NOMO-1 (cell line): ENCODE results near the gene JAG2.

Source experiments
- DNase-seq, 2 experiments: peaks; one replicate each; lab custom pipeline; 2025; ENCODE audit not compliant: unreplicated experiment in 2 of 2; lab: John Stamatoyannopoulos, UW

JAG2 gene

GRCh38 chr14:105142651-105143450, 25.7 kb downstream of the JAG2 start:
- no peak for DNase-seq

DNA sequence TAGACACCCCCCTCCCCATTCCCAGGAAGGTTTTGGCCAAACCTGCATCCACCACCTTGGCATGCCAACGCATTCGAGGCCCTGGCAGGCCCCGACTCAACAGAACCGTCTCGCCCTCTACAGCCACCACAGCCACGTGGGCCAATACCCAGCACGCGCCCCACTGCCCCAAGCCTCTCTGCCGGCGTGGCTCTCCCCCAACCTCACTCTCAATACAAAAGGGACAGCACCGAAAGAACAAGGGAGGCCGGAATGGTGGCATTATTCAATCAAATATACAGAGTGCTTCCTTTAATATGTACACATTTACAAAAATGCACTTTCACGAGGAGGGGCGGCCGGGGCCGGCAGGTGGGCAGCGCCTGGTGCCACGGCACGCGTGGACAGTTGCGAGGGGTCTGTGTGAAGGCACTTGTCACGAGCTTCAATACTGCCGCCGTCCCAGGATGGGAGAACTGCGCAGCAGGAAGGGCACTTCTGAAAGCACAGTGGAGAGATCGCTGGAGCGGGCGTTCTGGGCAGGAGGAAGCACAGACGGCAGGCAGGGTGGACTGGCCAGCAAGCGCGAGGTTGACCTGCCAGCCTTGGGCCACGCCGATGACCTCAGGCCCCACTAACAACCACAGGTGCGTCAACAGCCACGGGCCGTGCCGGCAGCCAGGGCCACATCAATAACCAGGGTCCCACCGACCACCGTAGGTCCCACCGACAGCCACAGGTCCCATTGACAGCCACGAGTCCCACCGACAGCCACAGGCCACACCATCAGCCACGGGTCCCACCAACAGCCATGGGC, 26.9 kb downstream of the JAG2 start:
- DNase-seq, result no peak

GRCh38 chr14:105141026-105141425, 27.6 kb downstream of the JAG2 start:
- no peak for DNase-seq

DNA sequence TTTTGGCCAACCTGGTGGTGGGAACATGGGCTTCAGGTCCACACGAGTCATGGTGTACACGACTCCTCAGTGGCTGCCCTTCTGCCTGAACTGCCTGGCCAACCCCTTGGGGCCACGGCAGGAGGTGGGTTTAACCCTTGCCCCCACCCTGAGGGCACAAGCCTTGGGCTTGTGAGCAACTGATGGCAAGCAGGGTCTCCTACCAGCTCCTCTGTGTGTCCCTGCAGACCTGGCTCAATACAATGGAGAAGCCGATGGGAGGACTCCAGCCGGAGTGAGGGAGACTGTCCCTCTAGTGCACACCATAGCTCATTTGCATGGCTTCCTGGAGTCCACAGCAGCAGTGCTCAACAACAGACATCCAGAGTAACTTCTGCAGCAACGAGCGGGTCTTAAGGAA, 28.0 kb downstream of the JAG2 start:
- DNase-seq, result no peak

- DNase-seq, result no peak
These were observed 28.7 kb downstream of the JAG2 start for GRCh38 chr14:105139831-105140239.

DNA sequence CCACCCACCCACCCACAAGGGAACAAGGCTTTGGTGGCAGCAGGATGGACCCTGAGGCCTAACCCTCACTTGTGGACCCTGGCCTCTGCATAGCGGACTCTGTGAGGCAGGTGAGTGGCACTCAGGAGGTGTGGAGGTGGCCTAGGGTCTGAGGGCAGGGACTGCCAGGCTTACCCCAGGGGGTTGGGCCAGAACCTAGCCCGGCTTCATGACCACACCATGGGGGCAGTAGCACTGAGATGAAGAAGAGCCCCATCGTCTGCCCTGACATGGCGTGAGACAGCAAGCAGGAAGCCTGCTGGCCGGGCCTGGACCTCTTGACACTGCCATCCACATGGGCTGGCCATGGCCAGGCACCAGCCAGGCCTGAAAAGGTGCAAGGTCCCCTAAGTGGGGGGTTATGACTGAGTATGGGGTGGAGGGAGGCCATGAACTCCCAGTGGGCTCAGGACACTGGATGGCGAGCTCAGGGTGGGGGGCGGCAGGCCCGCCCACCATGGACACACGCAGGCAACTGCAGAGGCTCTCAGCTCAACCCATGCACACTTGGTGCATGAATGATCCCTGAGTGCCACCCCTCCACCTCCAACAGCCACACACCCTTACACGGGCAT, 29.3 kb downstream of the JAG2 start:
- no peak for DNase-seq

DNA sequence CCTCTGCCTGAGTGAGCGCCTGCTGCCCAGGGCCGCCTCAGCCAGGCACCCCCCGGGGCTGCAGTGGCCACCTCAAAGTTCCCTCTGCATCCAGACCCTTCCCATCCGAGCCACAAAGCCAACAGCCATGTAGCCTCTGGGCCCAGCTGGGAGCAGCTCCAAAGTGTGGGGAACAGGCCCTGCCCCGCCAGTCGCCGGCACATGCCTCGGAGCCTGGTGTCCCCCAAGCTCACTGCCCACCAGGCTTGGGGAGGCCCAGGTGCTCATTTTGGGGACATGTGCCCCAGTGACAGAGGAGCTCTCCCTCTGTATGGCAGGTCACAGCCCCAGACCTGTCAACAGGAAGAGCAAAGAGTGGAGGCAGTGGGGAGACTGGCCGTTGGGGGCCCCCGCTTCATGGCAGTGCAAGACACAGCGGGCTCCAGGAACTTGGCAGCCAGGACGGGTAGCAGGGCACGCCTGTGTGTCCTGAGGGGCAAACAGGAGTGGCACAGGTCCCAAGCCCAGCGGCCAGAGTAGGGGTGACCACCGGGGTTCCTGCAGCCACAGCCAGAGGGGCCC, 29.9 kb downstream of the JAG2 start:
- no peak for DNase-seq

GRCh38 chr14:105138021-105138541, 30.5 kb downstream of the JAG2 start:
- no peak for DNase-seq

DNA sequence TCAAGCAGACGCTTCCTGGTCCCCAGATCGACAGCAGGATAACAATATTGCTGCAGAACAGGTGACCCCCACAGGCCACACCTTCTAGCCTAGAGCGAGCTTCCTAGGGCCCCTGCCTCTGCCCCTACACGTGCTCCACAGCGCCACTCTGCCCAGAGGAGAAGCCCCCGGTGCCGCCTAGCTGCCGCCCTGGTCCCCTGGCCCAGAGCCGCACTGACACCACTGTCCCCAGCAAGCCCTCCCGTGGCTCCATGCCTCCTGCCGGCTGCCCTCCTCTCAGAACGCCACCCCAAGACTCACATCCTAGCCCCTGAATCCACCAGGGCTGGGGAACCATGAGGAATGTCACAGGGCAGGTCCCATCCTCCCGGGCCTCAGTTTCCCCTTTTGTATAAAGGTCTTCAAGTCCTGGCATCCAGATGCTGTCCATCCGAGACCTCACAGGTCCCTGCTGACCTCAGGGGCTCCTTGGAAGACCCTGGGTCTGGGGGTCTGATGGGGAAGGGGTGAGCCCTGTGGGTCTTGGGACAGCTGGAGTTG, 31.0 kb downstream of the JAG2 start:
- DNase-seq, result no peak

GRCh38 chr14:105136401-105137322, 31.9 kb downstream of the JAG2 start:
- DNase-seq, result no peak

GRCh38 chr14:105135700-105136395, 32.7 kb downstream of the JAG2 start:
- DNase-seq, result no peak

DNA sequence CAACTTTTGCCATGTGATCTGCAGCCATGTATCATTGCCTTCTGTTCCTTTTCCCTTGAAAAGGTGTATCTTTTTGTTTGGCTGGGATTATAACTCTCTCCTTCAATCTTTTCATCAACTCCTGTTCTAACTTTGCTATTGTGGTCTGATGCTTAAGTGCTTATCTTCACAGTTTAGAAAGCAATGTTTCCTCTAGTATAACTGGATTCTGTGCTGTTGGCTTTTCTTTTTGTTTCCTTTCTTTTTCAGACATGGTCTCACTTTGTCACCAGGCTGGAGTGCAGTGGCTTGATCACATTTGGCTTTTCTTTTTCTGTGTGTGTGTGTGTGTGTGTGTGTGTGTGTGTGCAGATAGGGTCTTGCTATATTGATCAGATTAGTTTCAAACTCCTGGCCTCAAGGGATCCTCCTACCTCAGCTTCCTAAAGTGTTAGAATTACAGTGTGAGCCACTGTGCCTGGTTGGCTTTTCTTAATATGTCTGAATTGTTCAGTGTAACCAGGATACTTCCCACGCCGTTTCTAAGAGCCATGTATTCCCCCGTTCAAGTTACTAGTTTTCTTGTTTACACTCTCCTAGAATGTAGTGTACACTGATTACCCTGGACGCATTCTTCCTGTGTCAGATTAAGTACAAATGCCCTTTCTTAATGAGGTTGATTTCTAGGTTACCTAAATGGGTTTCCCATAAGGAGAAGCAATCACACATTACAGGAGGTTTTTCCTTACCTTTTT, 35.5 kb downstream of the JAG2 start:
- no peak for DNase-seq

DNA sequence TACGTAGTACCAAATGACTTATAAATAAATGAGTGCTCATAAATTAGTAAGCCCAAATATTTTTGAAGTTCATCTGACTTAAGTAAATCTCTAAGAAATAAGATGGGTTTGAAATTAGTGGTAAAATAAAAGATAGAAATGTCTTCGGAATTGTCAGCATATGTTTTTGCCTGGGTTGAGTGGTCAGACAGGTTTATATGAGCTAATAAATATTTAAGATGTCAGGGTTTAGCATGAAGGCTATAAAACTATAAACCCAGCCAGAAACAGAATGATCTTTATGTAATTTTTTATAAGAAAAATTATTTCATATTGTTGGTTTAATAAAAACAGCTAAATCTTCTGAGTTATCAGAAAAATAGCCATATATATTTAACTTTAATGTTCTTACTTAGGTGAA, 37.3 kb downstream of the JAG2 start:
- DNase-seq, result no peak

DNA sequence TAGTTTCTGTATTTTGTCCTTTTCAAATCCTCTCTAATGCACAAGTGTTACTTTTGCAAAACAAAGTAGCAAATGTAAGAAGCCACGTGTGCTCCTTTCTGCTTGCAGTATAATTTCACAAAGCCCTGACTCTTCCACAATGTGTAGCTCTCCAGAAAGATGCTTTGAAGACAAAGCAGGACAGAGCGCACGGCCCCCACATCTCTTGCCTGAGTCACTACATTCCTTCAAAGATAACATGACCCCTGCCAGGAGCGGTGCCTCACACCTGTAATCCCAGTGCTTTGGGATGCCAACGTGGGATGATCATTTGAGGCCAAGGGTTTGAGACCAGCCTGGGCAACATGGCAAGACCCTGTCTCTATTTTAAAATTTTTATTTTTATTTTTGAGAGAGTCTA, 40.5 kb downstream of the JAG2 start:
- no peak for DNase-seq

GRCh38 chr14:105126981-105127329, 41.6 kb downstream of the JAG2 start:
- no peak for DNase-seq

DNA sequence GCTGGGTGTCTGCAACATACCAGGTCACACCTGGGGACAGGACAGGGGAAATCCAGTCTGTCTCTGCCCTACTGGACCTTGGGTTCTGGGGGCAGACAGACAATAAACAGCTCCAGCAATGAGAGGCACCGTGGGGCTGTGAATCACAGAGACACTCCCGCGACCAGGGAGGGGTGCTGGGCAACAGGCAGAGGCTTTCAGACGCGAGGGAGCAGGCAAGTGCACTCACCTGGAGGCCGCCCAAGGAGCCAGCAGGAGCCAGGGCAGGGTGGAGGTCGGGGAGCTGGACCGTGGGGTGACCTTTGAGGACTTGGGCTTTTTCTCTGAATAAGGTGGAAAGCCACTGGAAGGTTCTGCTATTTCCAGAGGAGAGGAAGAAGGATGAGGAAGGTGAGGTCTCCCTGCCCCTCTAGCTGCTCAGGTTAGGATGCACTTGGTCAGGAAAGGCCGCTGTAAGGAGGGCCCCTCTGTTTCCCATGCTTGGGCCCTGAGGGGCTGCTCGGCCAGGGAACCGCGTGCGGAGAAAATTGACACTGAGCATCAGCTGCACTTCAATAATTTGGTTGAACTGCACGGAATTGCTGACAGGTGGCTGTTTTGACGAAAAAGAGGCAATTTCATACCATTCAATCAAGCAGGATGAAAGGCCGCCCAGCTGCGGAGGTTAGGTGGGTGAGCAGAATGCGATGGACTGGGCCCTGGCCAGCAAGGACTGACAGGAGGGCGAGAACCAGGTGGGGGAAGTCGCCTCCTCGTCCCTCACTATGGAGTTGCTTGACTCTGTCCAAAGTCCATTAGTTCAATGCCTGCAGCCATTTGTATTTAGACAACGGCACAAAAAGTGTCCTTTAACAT, 42.2 kb downstream of the JAG2 start:
- no peak for DNase-seq

GRCh38 chr14:105124823-105125222, 43.8 kb downstream of the JAG2 start:
- DNase-seq, result no peak
